Epidermal melanocyte (primary cell): Measurements from ENCODE around the gene IFNGR1.

ENCODE experiments used
- DNase-seq: peaks from one replicate; pipeline ENCODE4 v3.0.0; 2011; ENCODE audit warnings: low spot score; ENCODE audit not compliant: insufficient read length

IFNGR1 gene

GRCh38 chr6:137177611-137178010 lies 41.6 kb downstream of the IFNGR1 start:
- DNase-seq = no peak

GRCh38 chr6:137176729-137177128 lies 42.5 kb downstream of the IFNGR1 start:
- no peak for DNase-seq

GRCh38 chr6:137175868-137176245 lies 43.3 kb downstream of the IFNGR1 start:
- DNase-seq = no peak

GRCh38 chr6:137175157-137175867 lies 43.9 kb downstream of the IFNGR1 start:
- no peak for DNase-seq

- no peak for DNase-seq
These were observed 45.7 kb downstream of the IFNGR1 start, which contains the start of gene IL22RA2 for GRCh38 chr6:137173501-137173900. TSS of gene IL22RA2 (minus strand) at chr6:137173644. CDS start at chr6:137161749, 11,895 bp downstream.

GRCh38 chr6:137172734-137173431 lies 46.3 kb downstream of the IFNGR1 start:
- DNase-seq = no peak

GRCh38 chr6:137171824-137172733 lies 47.1 kb downstream of the IFNGR1 start:
- DNase-seq = no peak

- no peak for DNase-seq
These were observed 48.2 kb downstream of the IFNGR1 start for GRCh38 chr6:137171053-137171374.

- no peak for DNase-seq
These were observed 48.7 kb downstream of the IFNGR1 start for GRCh38 chr6:137170266-137171052.

- DNase-seq = no peak
These were observed 51.3 kb downstream of the IFNGR1 start for GRCh38 chr6:137167702-137168377.

- no peak for DNase-seq
These were observed 52.7 kb downstream of the IFNGR1 start for GRCh38 chr6:137166247-137167098.

GRCh38 chr6:137165375-137166246 lies 53.6 kb downstream of the IFNGR1 start:
- no peak for DNase-seq

GRCh38 chr6:137163732-137164318 lies 55.4 kb downstream of the IFNGR1 start:
- DNase-seq = no peak

GRCh38 chr6:137162692-137163306 lies 56.4 kb downstream of the IFNGR1 start:
- DNase-seq = no peak

GRCh38 chr6:137161949-137162348 lies 57.2 kb downstream of the IFNGR1 start:
- no peak for DNase-seq

GRCh38 chr6:137160763-137161162 lies 58.4 kb downstream of the IFNGR1 start:
- DNase-seq = no peak

GRCh38 chr6:137159912-137160311 lies 59.3 kb downstream of the IFNGR1 start:
- DNase-seq = no peak

- no peak for DNase-seq
These were observed 61.6 kb downstream of the IFNGR1 start for GRCh38 chr6:137157601-137158000.
